Stomach smooth muscle (tissue), 2 donors: ENCODE measurements around the gene CKMT1A.
"Not testable (repeated sequence)": the region's sequence is repeated elsewhere in the genome, so short reads cannot be mapped to it uniquely, and the experiment has no call there.

Experiments
- H3K27ac ChIP-seq: one replicate; pipeline ENCODE4 v1.7.0; 2013; ENCODE audit warnings: mild to moderate bottlenecking, low read length, inconsistent platforms
- H3K27me3 ChIP-seq, 2 donors: one replicate each; pipeline ENCODE4 v1.7.0; 2013; ENCODE audit warnings: low read length in 2 of 2; ENCODE audit not compliant: insufficient read depth in 2 of 2, control insufficient read depth in 1 of 2
- H3K36me3 ChIP-seq, 2 donors: one replicate each; pipeline ENCODE4 v1.7.0; 2013; ENCODE audit warnings: low read length in 2 of 2; ENCODE audit not compliant: control insufficient read depth in 2 of 2, insufficient read depth in 2 of 2
- H3K4me1 ChIP-seq: one replicate; pipeline ENCODE4 v1.7.0; 2013; ENCODE audit warnings: low read length; ENCODE audit not compliant: control insufficient read depth, insufficient read depth
- H3K4me3 ChIP-seq, 2 donors: one replicate each; pipeline ENCODE4 v1.7.0; 2013; ENCODE audit warnings: low read length in 2 of 2
- H3K9ac ChIP-seq, 2 donors: one replicate each; pipeline ENCODE4 v1.7.0; 2013; ENCODE audit warnings: low read length in 2 of 2, mild to moderate bottlenecking in 1 of 2
- H3K9me3 ChIP-seq, 2 donors: one replicate each; pipeline ENCODE4 v1.7.0; 2013; ENCODE audit warnings: low read length in 2 of 2; ENCODE audit not compliant: control insufficient read depth in 2 of 2
- donor health status: healthy.
- donor health status: Pancreatic carcinoma.

The CKMT1A gene

DNA sequence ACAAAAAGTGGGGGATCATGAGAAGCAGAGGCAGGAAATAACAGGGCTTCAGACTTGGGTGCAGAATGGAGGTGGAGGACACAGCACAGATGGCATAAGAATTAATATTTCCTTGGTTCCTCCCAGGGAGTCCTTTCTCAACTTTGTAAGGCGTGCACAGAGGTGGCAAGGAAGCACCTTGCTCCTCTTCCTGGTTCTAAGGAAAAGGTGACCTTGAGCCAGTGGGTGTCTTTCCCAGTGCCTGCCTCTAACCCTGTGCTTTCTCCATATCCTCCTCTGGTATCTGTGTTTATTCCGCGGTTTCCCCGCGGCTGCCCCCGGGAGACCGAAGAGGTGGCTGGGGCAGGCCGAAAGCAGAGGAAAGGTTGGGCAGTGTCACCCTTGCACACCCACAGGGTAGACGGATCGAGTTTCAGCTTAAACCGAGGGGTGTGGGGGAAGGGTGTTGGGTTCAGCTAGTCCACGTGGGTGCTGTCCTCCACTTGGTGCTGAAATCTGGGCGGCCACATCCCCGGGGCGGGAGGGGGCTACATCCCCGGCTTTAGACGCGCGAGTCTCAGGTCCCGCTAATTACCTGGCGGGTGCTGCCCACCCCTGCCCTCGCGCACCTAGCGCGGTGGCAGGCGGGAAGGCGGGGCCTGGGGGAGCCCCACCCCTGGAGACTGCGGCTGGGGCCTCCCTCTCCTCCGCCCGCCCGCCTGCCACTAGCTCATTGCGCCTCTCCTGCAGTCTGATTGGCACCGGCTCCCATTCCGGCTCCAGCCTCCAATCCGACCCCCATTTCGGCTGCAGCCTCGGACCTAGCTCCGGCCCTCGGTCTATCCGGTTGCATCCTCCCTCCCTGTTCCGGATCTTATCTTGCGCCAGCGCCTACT is at the start of gene CKMT1A:
Gene CKMT1A (plus strand): TSS at position 712 of the 875 bp plus-strand sequence. CDS start 192 bp downstream, outside the sequence.
- H3K4me3 ChIP-seq, H3K27ac ChIP-seq, H3K9me3 ChIP-seq, H3K4me1 ChIP-seq, H3K27me3 ChIP-seq, H3K9ac ChIP-seq, H3K36me3 ChIP-seq: not testable (repeated sequence)

DNA sequence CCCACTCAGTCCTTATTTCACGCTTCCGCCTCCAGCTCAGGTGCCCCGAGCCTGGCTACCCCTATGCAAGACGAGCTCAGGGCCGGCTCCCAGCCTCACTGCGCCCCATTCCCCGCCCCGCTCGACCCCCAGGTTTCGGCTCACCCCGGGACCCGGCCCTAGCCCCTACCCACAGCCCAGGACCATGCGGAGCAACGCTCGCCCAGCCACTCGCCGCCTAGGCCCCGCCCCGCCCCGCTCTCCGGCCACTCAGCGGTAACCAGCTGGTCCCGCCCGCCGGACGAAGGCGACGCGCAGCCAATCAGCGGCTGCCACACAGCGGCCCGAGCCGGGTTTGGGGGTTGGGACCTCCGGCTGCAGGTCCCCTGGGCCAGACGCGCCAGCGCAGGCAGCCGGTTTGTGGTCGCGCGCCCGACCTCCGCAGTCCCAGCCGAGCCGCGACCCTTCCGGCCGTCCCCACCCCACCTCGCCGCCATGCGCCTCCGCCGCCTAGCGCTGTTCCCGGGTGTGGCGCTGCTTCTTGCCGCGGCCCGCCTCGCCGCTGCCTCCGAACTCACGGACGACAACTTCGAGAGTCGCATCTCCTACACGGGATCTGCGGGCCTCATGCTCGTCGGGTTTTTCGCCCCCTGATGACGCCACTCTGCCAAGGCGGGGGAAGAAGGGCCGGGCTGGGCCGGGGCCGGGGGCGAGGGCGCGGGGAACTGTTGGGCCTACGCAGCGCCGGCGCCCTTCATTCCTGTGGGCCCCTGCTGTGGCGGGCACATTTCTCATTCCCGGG is 44.8 kb upstream of the CKMT1A start, which contains the start of gene CATSPER2:
Gene CATSPER2 (minus strand): TSS at position 196 of the 781 bp plus-strand sequence. CDS start 783 bp downstream, outside the sequence.
- H3K27me3 ChIP-seq: no peaks in the 10 kb centered on the region
- H3K9ac ChIP-seq: no peak within 1 kb of the TSS
- H3K36me3 ChIP-seq: no peaks in the 10 kb centered on the region
- no peaks in the 10 kb centered on the region for H3K9me3 ChIP-seq
- no peak within 1 kb of the TSS for H3K27ac ChIP-seq
- H3K4me1 ChIP-seq: no peaks in the 10 kb centered on the region
- no peak within 1 kb of the TSS for H3K4me3 ChIP-seq

GRCh38 chr15:43649430-43649926 is 44.2 kb upstream of the CKMT1A start:
- H3K4me1 ChIP-seq, H3K9ac ChIP-seq, H3K36me3 ChIP-seq, H3K27ac ChIP-seq, H3K27me3 ChIP-seq, H3K9me3 ChIP-seq, H3K4me3 ChIP-seq: not testable (repeated sequence)

GRCh38 chr15:43659727-43660126 is 33.9 kb upstream of the CKMT1A start:
- H3K27ac ChIP-seq, H3K27me3 ChIP-seq, H3K4me1 ChIP-seq, H3K9ac ChIP-seq, H3K36me3 ChIP-seq, H3K4me3 ChIP-seq, H3K9me3 ChIP-seq: not testable (repeated sequence)

GRCh38 chr15:43662293-43662692 is 31.4 kb upstream of the CKMT1A start:
- not testable (repeated sequence) for H3K36me3 ChIP-seq, H3K4me3 ChIP-seq, H3K27ac ChIP-seq, H3K27me3 ChIP-seq, H3K9me3 ChIP-seq, H3K4me1 ChIP-seq, H3K9ac ChIP-seq

- H3K27ac ChIP-seq, H3K27me3 ChIP-seq, H3K4me3 ChIP-seq, H3K4me1 ChIP-seq, H3K36me3 ChIP-seq, H3K9me3 ChIP-seq, H3K9ac ChIP-seq: not testable (repeated sequence)
Measured at GRCh38 chr15:43663333-43663732, 30.3 kb upstream of the CKMT1A start.

DNA sequence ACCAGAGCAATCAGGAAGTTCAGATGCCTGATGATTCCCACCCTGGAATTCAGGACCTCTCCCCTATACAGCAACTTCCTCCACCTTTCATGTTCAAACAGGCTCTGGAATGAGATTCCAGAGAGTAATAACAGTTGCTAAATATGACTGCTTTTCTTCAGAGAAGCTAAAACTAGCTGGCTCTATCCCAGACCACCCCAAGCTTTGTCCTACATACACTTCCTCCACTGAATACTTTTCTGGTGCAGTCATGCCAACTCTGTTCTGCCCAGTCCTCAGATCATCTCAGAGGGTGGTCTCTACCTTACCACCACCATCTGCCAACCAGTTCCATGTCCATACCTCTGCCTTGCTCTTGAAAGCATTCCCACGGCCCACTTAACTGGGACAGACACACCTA is 27.5 kb upstream of the CKMT1A start:
- H3K36me3 ChIP-seq, H3K27ac ChIP-seq, H3K4me3 ChIP-seq, H3K9ac ChIP-seq, H3K4me1 ChIP-seq, H3K9me3 ChIP-seq, H3K27me3 ChIP-seq: not testable (repeated sequence)

DNA sequence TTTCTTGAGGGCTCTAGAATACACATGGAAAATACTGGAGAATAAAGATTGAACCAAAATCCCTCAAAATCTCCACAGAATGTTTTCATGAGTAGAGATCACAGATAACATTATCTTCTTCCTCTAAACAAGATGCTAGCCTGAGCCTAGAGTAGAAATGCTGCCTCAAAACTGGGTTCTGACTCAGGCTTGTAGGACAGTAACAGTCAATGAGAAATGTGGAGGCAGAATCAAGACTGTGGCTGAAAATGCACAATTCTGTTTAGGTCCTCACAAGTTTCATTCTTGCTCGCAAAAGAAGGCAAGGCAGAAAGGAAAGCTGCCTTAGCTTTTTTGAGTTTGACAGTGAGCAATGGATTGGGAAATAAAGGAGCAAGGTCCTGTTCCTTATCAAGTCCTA is 19.5 kb upstream of the CKMT1A start:
- H3K4me3 ChIP-seq, H3K36me3 ChIP-seq, H3K27ac ChIP-seq, H3K9me3 ChIP-seq, H3K4me1 ChIP-seq, H3K27me3 ChIP-seq, H3K9ac ChIP-seq: not testable (repeated sequence)

GRCh38 chr15:43689604-43690301 is 3.9 kb upstream of the CKMT1A start:
- not testable (repeated sequence) for H3K9ac ChIP-seq, H3K27me3 ChIP-seq, H3K4me1 ChIP-seq, H3K4me3 ChIP-seq, H3K27ac ChIP-seq, H3K36me3 ChIP-seq, H3K9me3 ChIP-seq

DNA sequence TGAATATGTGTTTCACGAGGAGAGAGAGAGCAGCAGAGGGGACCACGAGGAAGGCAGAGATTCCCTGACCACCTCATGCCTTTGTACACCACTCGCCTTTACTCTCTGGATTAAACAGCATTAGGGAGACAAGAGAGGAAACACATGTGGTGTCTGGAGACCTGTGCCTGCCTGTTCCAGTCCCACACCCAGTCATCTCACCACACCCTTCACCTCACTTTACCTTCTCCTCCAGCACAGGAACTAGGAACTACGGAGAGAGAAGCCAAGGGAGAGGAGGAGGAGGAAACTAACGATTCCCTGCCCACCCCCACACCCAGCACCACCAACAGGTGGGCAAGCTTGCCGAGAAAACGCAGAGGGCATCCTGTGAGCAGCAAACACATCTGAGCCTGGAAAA is 980 bp upstream of the CKMT1A start:
- H3K4me1 ChIP-seq, H3K27me3 ChIP-seq, H3K36me3 ChIP-seq, H3K4me3 ChIP-seq, H3K9me3 ChIP-seq, H3K27ac ChIP-seq, H3K9ac ChIP-seq: not testable (repeated sequence)
